ENCODE results near the gene PRKAR1B.
"Not testable (repeated sequence)": the region's sequence is repeated elsewhere in the genome, so short reads cannot be mapped to it uniquely, and the experiment has no call there.

PRKAR1B gene

DNA sequence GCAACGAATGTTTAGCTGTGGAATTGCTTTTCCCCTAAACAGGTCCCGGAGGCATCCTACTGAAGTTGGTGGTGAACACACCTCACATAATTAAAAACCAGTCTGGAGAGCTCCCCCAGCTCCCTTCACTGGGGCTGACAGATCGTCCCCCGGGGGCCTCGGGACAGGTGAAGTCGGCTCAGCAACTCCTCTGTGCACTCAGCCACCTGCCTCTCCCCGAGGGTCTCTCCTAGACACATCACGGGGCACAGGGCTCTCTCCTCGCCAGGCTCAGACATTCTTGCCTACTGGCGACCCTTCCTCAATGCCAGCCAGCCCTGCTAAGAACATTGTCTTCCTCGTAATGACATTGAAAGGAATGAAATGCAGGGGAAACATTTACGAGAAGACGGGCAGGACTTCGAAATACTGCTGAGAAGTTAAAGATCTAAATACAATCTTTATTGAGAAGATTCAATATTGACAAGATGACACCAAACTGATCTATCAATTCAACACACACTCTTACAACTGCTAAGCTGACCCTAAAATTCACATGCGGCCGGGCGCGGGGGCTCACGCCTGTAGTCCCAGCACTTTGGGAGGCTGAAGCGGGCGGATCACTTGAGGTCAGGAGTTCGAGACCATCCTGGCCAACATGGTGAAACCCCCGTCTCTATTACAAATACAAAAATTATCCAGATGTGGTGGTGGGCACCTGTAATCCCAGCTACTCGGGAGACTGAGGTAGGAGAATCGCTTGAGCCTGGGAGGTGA is 88.6 kb downstream of the PRKAR1B start:
- no peak for DNase-seq

DNA sequence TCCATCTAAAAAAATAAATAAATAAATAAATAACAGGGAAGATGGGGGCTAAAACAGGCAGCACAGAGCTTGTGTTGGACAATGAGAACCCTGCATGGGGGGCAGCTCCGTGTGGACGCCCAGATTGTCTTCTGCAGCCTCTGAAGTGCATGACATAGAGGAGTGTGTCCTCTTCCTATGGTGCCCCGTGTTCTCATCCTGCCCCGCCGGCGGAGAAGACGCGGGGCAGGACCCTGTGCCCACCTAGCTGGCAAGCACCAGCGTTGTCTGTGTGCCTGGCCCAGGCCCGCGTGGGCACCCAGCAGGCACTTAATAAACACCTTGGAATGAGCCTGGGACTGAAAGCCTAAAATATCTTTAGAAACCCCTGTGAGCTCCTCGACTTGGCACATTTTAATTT is 89.3 kb downstream of the PRKAR1B start:
- no peak for DNase-seq

DNA sequence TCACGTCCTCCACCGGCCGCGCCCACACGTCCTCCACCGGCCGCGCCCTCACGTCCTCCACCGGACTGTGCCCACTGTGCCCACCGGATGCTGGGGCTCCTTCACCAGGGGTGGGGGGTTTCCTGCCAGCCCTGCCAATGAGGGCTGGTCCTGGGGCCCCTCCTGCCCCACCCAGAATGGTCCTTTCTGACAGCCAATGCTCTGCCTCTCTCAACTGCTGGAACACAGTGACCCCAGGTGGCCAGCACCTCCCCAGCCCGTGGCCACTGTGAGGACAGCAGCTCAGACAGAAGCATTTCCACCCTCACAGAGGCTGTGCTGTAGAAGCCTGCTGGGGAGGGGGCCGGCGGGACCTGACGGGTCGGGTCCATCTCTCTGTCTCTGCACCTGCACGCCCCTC is 90.7 kb downstream of the PRKAR1B start:
- DNase-seq, result peak; percentile 66

DNA sequence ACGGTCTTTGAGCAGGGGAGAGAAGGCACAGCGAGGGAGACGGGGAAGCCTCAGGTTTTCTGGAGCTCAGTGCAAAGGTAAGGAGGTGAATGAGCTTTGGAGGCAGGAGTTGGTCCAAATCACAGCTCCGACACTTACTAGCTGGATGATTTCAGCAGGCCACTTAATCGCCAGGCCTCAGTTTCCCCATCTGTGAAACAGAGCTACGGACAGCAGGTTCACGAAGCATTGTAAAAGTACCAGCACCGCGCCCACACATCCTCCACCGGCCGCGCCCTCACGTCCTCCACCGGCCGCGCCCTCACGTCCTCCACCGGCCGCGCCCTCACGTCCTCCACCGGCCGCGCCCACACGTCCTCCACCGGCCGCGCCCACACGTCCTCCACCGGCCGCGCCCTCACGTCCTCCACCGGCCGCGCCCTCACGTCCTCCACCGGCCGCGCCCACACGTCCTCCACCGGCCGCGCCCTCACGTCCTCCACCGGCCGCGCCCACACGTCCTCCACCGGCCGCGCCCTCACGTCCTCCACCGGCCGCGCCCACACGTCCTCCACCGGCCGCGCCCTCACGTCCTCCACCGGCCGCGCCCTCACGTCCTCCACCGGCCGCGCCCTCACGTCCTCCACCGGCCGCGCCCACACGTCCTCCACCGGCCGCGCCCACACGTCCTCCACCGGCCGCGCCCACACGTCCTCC is 91.2 kb downstream of the PRKAR1B start:
- not testable (repeated sequence) for DNase-seq

DNA sequence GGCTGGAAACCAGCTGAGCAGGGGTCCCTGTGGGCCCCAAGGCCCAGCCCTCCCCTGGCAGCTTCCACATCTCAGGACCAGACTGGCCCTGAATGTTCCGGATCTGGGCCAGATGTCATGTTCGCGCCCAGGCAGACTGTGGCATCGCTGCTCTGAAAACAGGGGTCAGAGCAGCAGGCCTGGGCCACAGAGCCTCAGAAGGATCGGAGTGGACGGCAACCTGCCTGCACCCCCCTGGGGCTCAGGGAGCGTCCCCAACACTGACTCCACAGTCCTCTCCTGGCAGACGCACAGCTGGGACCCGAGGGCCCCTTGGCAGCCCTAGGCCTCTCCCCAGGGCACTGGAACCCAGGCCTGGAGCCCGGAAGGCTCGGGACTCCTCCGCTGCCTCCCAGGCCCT is 91.9 kb downstream of the PRKAR1B start:
- DNase-seq, result no peak

DNA sequence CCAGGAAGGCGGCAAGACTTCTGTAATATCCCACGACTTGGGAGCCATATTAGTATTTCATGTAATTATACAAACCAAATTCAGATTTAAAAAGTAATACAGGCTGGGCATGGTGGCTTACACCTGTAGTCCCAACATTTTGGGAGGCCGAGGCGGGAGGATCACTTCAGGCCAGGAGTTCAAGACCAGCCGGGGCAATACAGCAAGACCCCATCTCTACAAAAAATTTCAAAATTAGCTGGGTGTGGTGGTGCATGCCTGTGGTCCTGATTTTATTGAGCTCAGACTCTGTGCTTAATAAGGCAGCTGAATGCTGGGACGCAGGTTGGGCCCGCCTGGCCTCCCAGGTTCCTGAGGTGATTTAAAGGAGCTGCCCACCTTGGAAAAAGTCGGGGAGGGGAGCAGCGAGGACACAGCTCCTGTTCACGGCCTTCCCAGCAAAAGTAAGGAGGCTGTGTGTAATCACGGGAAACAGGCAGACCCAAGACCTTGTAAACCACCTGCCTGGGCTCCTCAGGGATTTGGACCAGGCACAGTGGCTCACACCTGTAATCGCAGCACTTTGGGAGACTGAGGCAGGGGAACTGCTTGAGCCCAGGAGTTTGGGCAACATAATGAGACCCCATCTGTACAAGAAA is 93.6 kb downstream of the PRKAR1B start:
- DNase-seq, result no peak

DNA sequence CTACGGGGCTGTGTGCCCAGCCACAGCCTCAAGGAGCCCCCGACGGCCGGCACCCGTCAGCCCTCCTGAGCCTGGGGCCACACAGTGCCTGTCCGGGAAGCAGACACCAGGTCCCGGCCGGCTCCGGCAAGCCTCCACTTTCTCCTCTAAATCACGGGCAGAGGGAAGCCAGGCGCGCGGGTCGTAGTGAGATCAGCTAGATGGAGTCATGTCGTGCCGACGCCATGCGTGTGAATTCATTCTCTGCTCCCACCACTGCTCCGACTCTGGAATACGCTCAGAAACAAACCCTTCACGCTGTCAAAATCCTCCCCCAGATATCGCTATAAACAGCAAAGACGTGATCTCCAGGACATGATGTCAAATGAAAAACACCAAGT is 94.3 kb downstream of the PRKAR1B start:
- no peak for DNase-seq

DNA sequence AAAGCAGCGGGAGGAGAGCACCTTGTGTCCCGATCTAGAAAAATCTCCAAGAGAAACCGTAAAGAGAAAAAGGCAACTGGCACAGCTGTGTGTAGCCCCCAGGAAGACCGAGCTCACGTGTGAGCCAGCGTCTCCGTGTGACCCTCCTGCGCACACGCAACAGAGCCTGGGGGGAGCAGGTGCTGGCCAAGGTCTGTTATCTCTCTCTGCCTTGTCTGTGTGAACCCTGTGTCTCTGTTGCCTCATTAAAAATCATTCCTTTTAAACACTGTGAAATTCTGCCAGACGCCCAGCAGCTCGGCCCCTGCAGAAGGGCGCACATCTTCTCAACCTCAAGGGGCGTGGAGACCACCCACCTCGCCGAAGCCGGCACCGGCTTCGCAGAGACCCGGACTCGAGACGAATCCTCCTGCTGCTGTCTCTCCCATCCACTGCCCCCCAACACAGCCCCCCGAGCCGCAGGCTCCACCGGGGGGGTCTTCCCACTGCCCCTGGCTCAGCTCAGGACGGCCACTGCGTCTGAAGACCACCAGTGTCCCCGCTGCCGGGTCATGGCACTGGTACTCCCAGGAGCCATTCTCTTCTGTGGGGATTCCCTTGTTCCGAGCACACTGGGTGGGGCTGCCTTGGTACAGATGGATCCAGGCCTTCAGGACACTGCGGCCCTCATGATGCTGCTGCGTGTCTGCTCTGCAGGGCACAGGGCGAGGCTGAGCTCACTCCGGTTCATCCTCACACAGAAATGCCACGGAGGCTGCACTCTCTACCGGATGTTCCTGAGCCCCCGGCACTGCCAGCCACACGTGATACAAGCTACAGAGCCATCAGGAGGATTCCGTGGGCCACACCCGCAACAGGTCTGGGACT is 94.9 kb downstream of the PRKAR1B start:
- DNase-seq, result no peak

DNA sequence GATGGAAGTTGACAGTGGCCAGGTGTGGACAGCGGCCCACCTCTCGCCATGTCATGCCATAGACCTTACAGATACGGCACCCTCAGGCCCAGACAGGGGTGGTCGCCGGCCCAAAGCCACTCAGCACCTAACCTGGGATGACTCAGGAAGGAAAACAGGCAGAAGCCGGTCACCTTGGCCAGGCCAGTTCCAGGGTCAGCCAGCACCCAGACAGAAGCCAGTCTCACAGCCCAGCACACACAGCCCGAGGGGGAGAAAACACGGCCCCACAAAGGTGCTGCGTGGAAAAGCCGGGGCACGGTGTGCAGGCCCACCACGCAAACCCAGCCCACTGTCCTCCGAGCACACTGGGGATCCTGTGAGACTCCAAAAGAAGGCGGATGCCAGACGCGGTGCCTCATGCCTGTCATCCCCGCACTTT is 95.8 kb downstream of the PRKAR1B start:
- DNase-seq, result no peak

DNA sequence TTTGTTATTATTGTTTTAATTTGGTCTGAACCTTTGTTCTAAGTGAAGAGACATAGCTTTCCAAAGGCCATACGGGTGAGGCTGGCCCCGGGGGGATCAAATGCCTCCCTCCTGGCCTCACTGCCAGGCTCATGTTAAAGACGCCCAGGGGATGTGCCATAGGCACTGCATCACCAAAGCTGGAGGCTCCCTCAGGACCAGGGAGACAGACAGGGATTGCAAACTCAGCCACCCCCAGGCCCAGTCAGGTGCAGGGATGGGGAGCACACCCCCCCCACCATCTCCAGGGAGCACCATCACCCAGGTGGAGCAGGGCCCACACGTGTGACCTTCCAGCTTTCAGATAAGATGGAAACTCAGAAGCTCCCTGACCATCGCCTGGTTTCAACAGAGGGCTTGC is 96.5 kb downstream of the PRKAR1B start:
- no peak for DNase-seq

DNA sequence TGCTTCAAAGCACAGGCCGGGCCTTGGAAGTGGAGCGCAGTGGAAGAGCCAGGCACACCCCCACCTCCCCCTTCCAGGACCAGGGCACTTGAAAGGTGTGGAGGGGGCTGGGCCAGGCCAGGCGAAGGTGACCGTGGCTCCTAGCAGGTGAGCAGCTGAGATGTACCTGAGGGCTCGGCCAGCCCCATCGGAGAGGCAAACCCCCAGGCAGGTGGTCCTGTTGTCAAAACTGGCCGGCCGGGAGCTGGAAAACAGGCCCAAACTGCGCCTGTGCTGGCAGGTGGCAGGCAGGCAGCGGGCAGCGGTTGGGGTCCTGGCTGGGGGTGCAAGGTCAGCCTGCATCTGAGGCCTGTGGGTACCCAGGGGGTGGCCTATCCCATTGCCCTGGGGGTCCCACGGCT is 97.0 kb downstream of the PRKAR1B start:
- DNase-seq, result no peak

DNA sequence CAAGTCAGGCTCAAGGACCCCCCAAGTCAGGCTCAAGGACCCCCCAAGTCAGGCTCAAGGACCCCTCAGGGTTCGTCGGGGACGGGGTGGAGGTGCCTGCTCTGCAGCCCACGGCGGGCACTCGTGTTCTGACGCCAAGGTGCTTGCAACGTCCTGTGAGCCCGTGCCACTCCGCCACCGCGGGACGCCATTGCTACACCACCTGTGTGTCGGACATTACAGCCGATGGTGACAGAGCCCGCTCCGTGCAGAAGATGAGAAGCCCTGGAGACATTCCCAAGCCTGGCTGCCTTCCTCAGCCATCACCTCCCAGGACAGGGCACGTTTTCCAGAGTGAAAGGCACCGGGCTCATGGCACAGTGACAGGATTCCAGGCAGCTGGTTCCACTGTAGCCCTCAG is 98.3 kb downstream of the PRKAR1B start:
- DNase-seq, result no peak

DNA sequence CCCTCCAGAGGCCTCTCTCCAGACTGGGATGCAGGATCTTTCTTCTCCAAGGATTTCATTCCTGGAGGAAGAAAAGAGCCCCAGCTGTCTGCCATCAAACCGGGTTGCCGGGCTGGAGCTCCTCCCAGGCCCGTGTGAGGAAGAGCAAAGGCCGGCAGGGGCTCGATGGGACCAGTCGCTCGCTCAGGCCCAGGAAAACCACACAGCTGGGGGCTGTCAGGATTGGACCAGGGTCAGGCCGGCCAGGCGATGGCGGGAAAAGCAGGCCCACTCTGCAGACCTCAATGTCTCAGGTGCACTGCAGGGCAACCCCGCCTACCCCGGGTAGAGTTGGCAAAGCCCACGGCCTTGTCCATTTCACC is 98.7 kb downstream of the PRKAR1B start:
- DNase-seq, result no peak

DNA sequence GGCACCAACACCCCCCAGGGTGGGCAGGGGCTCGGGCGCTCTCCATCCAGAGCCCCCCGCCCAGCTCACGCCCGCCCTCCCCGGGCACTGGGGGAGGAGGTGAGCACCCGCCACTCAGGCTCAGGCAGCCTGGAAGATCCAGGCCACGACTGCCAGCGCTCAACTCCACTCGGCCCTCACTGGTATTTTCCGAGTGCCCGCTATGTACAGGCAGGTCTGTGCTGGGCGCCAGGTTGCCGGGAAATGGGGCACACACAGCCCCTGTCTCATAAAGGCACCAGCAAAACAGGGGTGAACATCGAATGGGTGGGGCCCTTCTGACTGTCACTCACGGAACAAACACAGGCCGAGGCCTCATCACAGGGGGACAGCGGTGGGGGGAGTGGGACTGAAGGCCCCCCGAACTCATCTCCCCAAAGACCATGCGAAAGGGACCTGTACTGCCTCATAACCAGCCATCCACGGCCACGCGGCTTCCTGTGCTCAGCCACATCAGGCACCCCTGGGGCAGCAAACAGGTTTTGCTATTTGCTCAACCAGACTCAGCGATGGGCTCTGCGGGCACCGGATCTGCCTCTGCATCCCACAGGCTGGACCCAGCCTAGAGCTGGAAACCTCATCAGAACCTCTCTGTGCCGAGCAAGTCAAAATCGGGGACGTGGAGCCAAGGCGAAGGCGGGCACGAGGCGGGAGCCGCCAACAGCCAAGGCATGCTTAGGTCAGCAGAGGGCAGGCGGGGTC is 99.2 kb downstream of the PRKAR1B start:
- DNase-seq, result no peak

DNA sequence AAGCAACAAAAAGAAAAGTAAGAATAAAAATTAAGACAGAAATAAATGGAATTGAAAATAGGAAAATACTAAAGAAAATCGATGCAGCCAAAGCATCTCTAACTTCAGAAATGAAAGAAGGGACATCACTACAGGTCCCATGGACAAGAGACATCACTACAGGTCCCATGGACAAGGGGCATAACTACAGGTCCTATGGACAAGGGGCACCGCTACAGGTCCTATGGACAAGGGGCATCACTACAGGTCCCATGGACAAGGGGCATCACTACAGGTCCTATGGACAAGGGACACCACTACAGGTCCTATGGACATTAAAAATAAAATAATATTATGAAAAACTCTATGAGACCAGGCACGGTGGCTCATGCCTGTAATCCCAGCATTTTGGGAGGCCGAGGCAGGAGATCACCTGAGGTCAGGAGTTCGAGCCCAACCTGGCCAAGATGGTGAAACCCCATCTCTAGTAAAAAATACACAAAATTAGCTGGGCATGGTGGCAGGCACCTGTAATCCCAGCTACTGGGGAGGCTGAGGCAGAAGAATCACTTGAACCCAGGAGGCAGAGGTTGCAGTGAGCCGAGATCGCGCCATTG is 101.6 kb downstream of the PRKAR1B start:
- no peak for DNase-seq

DNA sequence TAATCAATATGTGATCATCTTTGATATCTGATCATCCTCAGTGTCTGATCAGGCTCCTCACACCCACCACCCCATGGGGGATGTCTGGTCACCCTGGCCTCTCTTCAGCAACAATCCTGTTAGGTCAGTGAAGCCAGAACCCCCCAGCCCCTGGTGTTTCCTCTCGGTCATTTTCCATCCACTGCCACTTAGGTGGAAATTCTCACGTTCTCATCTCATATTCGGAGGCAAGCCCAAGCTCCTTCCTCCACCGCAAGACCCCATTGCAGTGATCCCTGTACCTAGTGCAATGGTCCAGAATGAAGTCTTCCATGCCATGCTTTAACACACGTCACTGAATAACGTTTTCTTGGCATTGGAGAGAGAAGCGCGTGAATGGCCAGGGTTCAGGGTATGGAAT is 103.6 kb downstream of the PRKAR1B start:
- no peak for DNase-seq

DNA sequence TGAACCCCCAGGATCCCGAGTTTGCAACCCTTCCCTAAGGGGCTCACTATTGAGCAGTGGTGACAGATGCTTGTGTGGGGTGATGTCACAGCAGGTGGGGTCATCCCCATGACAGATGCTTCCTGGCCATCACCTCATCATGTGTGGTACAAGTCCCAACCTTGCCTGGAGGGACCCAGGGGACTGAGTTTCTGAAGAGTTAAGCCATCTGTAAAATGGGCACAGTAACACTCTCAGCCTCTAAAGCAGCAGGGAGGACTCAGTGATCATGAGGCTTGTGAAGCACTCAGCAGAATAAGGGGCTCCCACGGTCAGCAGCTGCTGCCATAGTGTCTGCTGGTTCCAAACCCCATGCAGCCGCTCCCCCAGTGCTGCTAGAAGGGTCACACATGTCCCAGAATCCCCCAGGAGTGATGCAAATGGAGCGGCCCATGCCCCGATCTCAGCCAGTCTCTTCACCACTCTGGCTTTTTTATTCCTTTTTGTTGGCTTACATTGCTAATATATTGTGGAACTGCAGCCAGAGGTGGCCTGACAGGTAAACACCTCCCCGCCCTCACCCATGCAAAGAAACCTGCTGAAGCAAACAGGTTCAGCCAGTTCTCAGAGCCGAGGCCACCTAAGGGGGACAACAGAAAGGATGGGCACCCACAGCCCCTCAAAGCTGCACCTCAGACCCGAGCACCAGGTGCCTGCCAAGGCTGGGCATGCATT is 105.4 kb downstream of the PRKAR1B start:
- DNase-seq, result no peak

DNA sequence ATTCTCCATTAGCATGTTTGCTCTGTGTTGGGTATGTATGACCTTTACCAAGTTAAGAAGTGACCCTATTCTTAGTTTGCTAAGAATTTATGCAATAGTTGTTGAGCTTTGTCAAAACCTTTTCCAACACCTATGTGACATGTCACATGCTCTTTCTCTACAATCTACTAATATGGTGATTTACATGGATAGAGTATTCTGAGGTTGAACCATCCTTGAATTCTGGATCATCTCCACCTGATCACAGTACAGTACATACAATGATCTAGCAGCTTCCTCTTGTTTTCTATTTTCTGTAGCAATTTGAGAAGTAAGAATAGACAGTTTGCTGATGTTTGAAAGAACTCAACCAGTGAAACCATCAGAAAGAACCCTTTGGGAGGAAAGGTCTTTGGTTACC is 106.2 kb downstream of the PRKAR1B start:
- DNase-seq, result no peak

DNA sequence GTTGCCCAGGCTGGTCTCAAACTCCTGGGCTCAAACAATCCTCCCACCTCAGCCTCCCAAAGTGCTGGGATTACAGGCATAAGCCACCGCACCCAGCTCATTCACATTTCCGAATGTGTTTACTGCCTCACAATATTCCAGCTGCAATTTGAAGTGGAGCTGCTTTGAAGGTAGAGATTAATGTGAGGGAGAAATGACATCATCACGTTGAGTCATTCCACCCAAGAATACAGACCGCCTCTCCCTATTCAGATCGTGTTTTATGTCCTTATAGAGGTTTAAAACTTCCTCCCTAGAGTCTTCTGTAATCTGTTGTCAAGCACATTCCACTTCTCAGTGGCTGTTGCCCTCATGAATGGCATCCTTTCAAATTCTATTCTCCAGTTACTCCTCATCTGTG is 107.0 kb downstream of the PRKAR1B start:
- DNase-seq, result no peak

DNA sequence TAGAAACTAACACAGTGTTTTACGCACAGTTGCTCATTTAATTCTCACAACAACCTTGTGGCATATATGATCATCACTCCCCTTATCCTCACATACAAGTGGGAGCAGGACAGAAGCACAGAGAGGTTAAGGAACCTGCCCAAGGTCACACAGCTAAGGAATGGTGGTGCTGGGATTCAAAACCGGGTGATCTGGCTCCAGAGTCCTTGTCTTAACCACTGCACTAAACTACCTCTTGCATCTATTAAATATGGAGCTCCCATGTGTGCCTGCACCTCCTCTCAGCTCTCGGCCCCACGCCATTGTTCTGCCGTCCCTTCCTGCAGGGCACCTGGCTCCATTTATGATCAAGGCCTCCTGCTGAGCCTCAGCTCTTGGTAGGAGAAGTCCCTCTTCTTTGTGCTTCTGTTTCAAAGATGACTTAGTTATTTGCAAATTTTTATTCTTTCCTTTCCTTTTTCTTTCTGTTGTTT is 107.7 kb downstream of the PRKAR1B start:
- no peak for DNase-seq

Data from CD4-positive, alpha-beta T cell treated with Interleukin-6 for 4 hours (primary cell).